ENCODE measurements around the gene RBMS1.
"Not testable (repeated sequence)": the region's sequence is repeated elsewhere in the genome, so short reads cannot be mapped to it uniquely, and the experiment has no call there.

RBMS1 gene

DNA sequence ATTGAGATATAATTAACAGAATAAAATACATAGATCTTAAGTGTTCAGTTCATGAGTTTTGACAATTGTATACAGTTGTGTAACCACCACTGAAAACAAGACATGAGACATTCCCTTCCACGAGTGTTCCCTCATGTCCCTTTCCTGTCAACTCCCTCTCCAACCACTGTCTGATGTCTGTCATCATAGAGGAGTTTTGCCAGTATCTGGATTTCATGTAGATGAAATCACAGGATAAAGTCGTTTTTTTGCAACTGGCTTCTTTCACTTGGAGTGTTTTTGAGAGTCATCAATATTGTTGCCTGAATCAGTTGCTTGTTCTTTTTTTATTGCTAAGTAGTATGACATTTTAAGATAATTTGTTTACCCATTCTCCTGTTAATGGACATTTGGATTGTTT is 52.7 kb downstream of the RBMS1 start:
- peaks cover 1% of the 10 kb centered on the region for H3K4me1 Mint-ChIP-seq (ENCODE audit: low read depth)
- H3K27ac Mint-ChIP-seq, result no peak overlapping the region
- H3K27me3 Mint-ChIP-seq, result no peaks in the 10 kb centered on the region
- H3K4me3 Mint-ChIP-seq, result no peak overlapping the region
- peaks cover 12% of the 10 kb centered on the region for H3K9me3 Mint-ChIP-seq
- peaks cover 16% of the 10 kb centered on the region for H3K36me3 Mint-ChIP-seq (ENCODE audit: low read depth)

- Mint-ChIP-seq H3K9me3 (peaks cover 12% of the 10 kb centered on the region), H3K36me3 (ENCODE audit: low read depth) (peaks cover 16% of the 10 kb centered on the region)
- not testable (repeated sequence) for H3K27ac Mint-ChIP-seq; H3K27me3 Mint-ChIP-seq; H3K4me3 Mint-ChIP-seq; H3K4me1 Mint-ChIP-seq (ENCODE audit: low read depth)
These were observed 54.6 kb downstream of the RBMS1 start for GRCh38 chr2:160439038-160439437.

- peaks cover 5% of the 10 kb centered on the region for H3K9me3 Mint-ChIP-seq
- no peak overlapping the region for H3K4me3 Mint-ChIP-seq
- H3K4me1 Mint-ChIP-seq (ENCODE audit: low read depth), result peaks cover 21% of the 10 kb centered on the region
- H3K27me3 Mint-ChIP-seq, result no peaks in the 10 kb centered on the region
- H3K36me3 Mint-ChIP-seq (ENCODE audit: low read depth), result peaks cover 10% of the 10 kb centered on the region
- no peak overlapping the region for H3K27ac Mint-ChIP-seq
These were observed 56.3 kb downstream of the RBMS1 start for GRCh38 chr2:160437273-160437672.

- H3K4me3 Mint-ChIP-seq, result no peak overlapping the region
- no peaks in the 10 kb centered on the region for H3K27me3 Mint-ChIP-seq
- peaks cover 23% of the 10 kb centered on the region for H3K36me3 Mint-ChIP-seq (ENCODE audit: low read depth)
- peaks cover 37% of the 10 kb centered on the region for H3K4me1 Mint-ChIP-seq (ENCODE audit: low read depth)
- no peak overlapping the region for H3K27ac Mint-ChIP-seq
- H3K9me3 Mint-ChIP-seq, result peaks cover 6% of the 10 kb centered on the region
These were observed 59.2 kb downstream of the RBMS1 start for GRCh38 chr2:160434254-160434948.

DNA sequence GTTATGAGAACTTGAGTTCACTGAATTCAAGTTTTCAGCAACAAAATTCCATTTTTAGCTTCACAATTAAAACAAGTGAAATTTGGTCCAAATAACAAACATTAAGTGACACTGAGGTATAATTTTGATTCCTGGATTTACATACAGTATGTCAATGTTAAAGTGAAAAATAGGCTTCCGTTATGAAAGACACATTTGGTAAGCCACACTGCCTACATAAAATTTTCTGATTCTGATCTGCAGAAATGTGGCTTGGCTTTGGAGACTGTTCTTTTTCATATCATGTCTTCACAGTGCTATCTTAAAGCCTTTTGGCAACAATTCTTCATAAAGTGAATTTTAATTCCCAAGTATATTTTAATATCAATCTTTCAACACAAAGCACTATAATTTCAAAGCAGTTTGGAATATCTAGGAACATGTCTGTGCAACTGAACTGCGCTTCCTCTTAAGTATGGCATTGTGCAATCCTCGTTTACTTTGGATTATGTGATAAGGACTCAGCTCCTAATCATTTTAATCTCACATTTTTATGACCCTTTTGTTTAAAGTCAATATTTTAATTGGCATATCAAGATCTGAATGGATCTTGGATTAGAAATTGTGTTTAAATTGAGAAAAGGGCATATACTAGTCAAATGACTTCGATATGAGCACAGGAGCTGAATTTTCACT is 60.0 kb downstream of the RBMS1 start:
- Mint-ChIP-seq H3K36me3 (ENCODE audit: low read depth) (peaks cover 23% of the 10 kb centered on the region), H3K27ac (no peak overlapping the region), H3K9me3 (peaks cover 6% of the 10 kb centered on the region), H3K4me1 (ENCODE audit: low read depth) (peaks cover 44% of the 10 kb centered on the region), H3K4me3 (no peak overlapping the region), H3K27me3 (no peaks in the 10 kb centered on the region)

DNA sequence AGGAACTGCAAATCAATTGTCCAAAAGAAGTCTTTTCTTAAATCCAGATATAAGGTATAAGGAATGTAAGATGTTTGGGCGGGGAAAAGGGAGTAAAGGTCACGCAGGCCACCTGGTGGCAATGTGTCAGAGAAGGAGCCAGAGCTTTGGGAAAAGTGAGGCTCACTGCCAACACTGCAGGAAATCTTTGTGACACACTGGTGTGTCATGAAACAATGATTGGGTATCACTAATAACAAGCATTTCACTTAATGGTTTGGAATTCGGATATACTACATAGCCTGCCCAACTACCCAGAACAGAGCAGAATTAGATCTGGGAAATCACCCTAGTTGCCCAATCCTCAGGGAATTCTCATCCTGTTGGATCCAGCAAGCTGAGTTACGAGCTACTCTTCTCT is 61.0 kb downstream of the RBMS1 start:
- peaks cover 54% of the 10 kb centered on the region for H3K4me1 Mint-ChIP-seq (ENCODE audit: low read depth)
- no peaks in the 10 kb centered on the region for H3K27me3 Mint-ChIP-seq
- H3K36me3 Mint-ChIP-seq (ENCODE audit: low read depth), result peaks cover 19% of the 10 kb centered on the region
- H3K9me3 Mint-ChIP-seq, result peaks cover 6% of the 10 kb centered on the region
- H3K4me3 Mint-ChIP-seq, result no peak overlapping the region
- H3K27ac Mint-ChIP-seq, result no peak overlapping the region

DNA sequence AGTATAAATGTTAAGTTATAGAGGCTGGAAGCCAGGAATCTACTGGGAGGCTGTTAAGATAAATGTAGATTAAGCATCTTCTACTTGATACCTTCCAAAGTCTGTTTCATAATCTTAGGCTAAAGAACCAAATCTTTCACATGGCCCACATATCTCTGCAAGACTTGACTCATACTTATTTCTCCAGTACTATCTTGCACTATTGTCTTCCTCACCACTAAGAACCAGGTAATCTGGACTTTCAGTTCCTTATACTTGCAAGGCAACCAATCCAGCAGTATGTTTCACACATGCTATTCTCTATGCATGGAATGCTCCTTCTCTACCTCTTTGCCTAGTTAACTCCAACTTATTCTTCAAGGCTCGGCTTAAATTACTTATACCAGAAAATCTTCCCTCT is 62.2 kb downstream of the RBMS1 start:
- H3K9me3 Mint-ChIP-seq, result peaks cover 6% of the 10 kb centered on the region
- H3K4me3 Mint-ChIP-seq, result no peak overlapping the region
- H3K36me3 Mint-ChIP-seq (ENCODE audit: low read depth), result peaks cover 19% of the 10 kb centered on the region
- no peak overlapping the region for H3K27ac Mint-ChIP-seq
- no peaks in the 10 kb centered on the region for H3K27me3 Mint-ChIP-seq
- peaks cover 63% of the 10 kb centered on the region for H3K4me1 Mint-ChIP-seq (ENCODE audit: low read depth)

DNA sequence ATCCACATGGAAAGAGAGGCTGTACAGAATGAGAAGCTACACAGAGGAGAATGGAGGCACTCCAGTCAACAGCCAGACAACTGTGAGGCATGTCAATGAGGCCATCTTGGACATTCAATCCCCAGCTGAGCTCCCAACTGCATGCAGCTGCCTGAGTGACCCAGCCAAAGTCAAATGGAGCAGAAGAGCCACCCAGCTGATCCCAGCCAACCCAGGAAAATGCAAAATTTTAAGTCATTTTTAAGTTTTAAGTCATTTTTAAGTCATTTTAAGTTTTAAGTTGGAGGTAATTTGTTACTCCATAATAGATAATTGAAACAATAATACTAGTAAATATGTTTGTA is 63.6 kb downstream of the RBMS1 start:
- no peak overlapping the region for H3K4me3 Mint-ChIP-seq
- H3K27ac Mint-ChIP-seq, result peak overlapping the region; percentile 78
- no peaks in the 10 kb centered on the region for H3K27me3 Mint-ChIP-seq
- peaks cover 19% of the 10 kb centered on the region for H3K36me3 Mint-ChIP-seq (ENCODE audit: low read depth)
- H3K4me1 Mint-ChIP-seq (ENCODE audit: low read depth), result peaks cover 76% of the 10 kb centered on the region
- H3K9me3 Mint-ChIP-seq, result peaks cover 6% of the 10 kb centered on the region

DNA sequence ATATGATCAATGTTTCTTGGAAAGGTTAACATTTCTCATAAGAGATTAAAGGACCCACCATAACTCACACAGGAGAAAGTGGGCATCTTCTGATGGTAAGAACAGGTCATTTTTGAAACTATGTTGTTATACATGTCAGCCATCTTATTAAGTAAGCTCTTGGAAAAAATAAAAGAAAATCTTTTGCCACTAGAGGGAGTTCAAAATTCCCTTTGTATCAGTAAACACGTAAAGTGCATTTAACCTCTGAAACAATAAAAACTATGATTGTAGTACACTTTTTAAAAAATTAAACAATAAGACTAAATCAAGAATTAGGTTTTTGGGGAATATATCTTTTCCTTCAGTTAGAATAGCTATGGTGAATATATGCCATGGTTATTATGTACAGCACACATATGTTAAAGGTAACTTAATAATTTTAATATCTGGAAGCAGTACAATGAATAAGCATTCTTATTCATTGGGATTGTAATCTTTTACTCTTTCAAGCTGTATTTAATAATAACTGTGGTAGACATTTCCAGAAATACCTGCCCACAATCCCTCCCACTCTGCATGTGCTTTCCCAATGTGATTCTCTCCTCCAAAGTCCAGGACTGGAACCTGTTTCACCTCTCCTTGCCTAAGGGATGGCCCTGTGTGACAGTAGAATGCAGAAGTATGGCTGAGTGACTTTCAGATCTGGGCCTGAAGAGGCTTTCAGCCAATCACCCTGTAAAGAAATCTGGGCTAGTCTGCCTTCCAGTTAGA is 64.2 kb downstream of the RBMS1 start:
- Mint-ChIP-seq H3K4me3 (no peak overlapping the region), H3K27me3 (no peaks in the 10 kb centered on the region), H3K36me3 (ENCODE audit: low read depth) (peaks cover 19% of the 10 kb centered on the region), H3K9me3 (peaks cover 6% of the 10 kb centered on the region), H3K4me1 (ENCODE audit: low read depth) (peaks cover 77% of the 10 kb centered on the region), H3K27ac (peak overlapping the region; percentile 78)

DNA sequence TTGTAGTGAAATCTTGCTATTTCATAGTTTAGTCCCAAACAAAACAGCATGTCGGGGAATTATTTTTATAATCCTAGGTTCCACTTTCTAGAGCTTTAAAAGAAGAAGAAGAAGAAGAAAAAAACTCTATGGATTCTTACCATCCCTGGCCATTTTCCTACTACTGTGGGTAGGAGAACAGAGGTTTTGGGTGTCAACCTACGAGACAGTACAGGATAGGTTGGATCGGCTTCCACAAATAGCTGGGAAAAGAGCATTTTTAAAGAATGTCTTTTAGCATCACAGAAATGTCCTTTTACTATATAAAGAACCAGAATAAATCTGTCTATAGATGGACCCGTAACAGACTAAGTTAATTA is 65.2 kb downstream of the RBMS1 start:
- H3K4me3 Mint-ChIP-seq, result peak overlapping the region; percentile 81
- peaks cover 22% of the 10 kb centered on the region for H3K36me3 Mint-ChIP-seq (ENCODE audit: low read depth)
- H3K9me3 Mint-ChIP-seq, result peaks cover 6% of the 10 kb centered on the region
- peak overlapping the region; percentile 92 for H3K27ac Mint-ChIP-seq
- H3K4me1 Mint-ChIP-seq (ENCODE audit: low read depth), result peaks cover 74% of the 10 kb centered on the region
- no peaks in the 10 kb centered on the region for H3K27me3 Mint-ChIP-seq

GRCh38 chr2:160427629-160428404 is 65.8 kb downstream of the RBMS1 start:
- Mint-ChIP-seq H3K36me3 (ENCODE audit: low read depth) (peaks cover 24% of the 10 kb centered on the region), H3K27me3 (no peaks in the 10 kb centered on the region), H3K9me3 (peaks cover 6% of the 10 kb centered on the region), H3K27ac (peak overlapping the region; percentile 92), H3K4me3 (peak overlapping the region; percentile 81), H3K4me1 (ENCODE audit: low read depth) (peaks cover 75% of the 10 kb centered on the region)

DNA sequence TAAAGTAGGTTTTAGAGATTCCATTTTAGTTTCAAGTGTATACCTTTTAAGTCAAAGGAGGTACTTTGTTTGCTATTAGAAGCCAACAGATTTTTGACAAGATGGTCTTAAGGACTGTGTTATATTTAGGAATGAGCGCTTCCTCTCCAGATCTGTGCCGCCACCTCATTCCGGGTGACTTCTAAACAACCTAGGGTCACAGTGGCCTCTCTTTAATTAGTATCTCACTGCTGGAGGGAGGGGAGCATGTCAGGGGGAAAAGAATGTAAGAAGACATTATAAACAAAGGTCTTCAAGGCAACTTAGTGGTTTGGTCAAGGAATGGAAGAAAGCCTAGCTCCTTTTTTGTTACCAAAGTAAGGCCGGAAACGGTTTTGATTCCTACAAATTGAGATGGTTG is 67.0 kb downstream of the RBMS1 start:
- Mint-ChIP-seq H3K9me3 (peaks cover 6% of the 10 kb centered on the region), H3K4me3 (peak overlapping the region; percentile 43), H3K27me3 (no peaks in the 10 kb centered on the region), H3K4me1 (ENCODE audit: low read depth) (peaks cover 75% of the 10 kb centered on the region), H3K36me3 (ENCODE audit: low read depth) (peaks cover 23% of the 10 kb centered on the region), H3K27ac (peak overlapping the region; percentile 71)

GRCh38 chr2:160425434-160426151 is 68.0 kb downstream of the RBMS1 start:
- H3K4me3 Mint-ChIP-seq, result no peak overlapping the region
- H3K27ac Mint-ChIP-seq, result peak overlapping the region; percentile 74
- peaks cover 81% of the 10 kb centered on the region for H3K4me1 Mint-ChIP-seq (ENCODE audit: low read depth)
- H3K9me3 Mint-ChIP-seq, result peaks cover 6% of the 10 kb centered on the region
- H3K27me3 Mint-ChIP-seq, result no peaks in the 10 kb centered on the region
- peaks cover 15% of the 10 kb centered on the region for H3K36me3 Mint-ChIP-seq (ENCODE audit: low read depth)

DNA sequence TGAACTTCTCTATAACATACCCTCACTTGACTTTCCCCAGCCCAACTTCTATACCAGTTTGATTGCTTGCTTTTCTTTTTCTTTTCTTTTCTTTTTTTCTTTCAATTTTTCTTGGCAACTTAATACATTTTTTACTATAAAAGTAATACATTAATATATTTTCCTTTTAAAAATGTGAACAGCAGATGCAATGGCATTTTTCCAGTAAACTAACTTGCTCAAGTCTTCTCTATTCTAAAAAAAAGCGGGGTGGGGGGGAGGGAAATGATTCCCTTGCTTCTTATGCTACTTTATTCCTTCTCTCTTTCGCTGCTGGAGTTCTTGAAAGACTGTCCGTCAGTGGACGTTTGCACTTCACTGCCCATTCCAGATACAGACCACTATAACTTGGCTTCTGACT is 70.5 kb downstream of the RBMS1 start:
- Mint-ChIP-seq H3K9me3 (no peaks in the 10 kb centered on the region), H3K4me3 (no peak overlapping the region), H3K27ac (peak overlapping the region; percentile 59), H3K4me1 (ENCODE audit: low read depth) (peaks cover 86% of the 10 kb centered on the region), H3K36me3 (ENCODE audit: low read depth) (peaks cover 4% of the 10 kb centered on the region), H3K27me3 (no peaks in the 10 kb centered on the region)

Data from stimulated activated naive CD8-positive, alpha-beta T cell treated with anti-CD3 and anti-CD28 coated beads, Interleukin-15, Interleukin-2, amounts not matched to agents 100 ng/mL and 50 ng/mL, for 24 hours (primary cell).